Measurements from ENCODE around the gene FSCN2. TPM values are rescaled to one million over a fixed set of nuclear protein-coding genes. Genes with fewer than 3 reads are reported as not detected.

The FSCN2 gene
- total RNA-seq, 2 experiments from 2014 or later, result 1.6 to 6.7 TPM

GRCh38 chr17:81553018-81553615 is 24.9 kb downstream of the FSCN2 start:
- peak; percentile 94 for DNase-seq (ENCODE audit: low spot score)
- Histone ChIP-seq H3K4me1 (ENCODE audit: insufficient read depth, low read length, poor library complexity, severe bottlenecking) (peaks cover 30% of the 10 kb centered on the region), H4K20me1 (ENCODE audit: insufficient read depth, low read length) (no peaks in the 10 kb centered on the region), H2AFZ (ENCODE audit: low read length) (peak overlapping the region; percentile 85; the same call in 1 of the 2 replicates), H3K9me3 (ENCODE audit: low read length) (no peaks in the 10 kb centered on the region), H3K9me2 (ENCODE audit: insufficient read depth, low read length) (no peaks in the 10 kb centered on the region), H3K4me2 (ENCODE audit: low read length) (peak overlapping the region; percentile 88), H3K79me2 (ENCODE audit: insufficient read depth, low read depth, low read length) (peaks cover 9% of the 10 kb centered on the region; the same call in 1 of the 2 replicates), H3K4me3 (ENCODE audit: low read depth, low read length, poor library complexity, severe bottlenecking) (peak overlapping the region; percentile 88), H3K36me3 (ENCODE audit: insufficient read depth, low read length) (peaks cover 49% of the 10 kb centered on the region), H3K27ac (ENCODE audit: low read depth, low read length, poor library complexity, severe bottlenecking) (peak overlapping the region; percentile 80)
- TF ChIP-seq EZH2phosphoT487 (IDR thresholded peaks at IDR 0.05; ENCODE audit: borderline replicate concordance, low read depth, low read length), result no peak
- peak; percentile 59 for TF ChIP-seq CTCF (conservative IDR thresholded peaks at IDR 0.05; ENCODE audit: low read length)
- intact Hi-C loops (cut with micrococcal nuclease; ENCODE audit: unreplicated experiment), result loop anchor here (2.0 to 5.0 kb wide), 5 partner anchors 48 to 300 kb away; partner anchors contain the start of genes NPLOC4 and TSPAN10
- BruUV-seq (replicated peaks), result no TSS peak
- POLR2A ChIA-PET, result interaction anchor here (0.7 to 2.7 kb wide), 5 partner anchors 9 to 158 kb away, joined by 4 to 15 read pairs (median 5); partner anchors contain the start of gene BAHCC1
- CTCF ChIA-PET (ENCODE audit: unreplicated experiment), result no interaction called here

DNA sequence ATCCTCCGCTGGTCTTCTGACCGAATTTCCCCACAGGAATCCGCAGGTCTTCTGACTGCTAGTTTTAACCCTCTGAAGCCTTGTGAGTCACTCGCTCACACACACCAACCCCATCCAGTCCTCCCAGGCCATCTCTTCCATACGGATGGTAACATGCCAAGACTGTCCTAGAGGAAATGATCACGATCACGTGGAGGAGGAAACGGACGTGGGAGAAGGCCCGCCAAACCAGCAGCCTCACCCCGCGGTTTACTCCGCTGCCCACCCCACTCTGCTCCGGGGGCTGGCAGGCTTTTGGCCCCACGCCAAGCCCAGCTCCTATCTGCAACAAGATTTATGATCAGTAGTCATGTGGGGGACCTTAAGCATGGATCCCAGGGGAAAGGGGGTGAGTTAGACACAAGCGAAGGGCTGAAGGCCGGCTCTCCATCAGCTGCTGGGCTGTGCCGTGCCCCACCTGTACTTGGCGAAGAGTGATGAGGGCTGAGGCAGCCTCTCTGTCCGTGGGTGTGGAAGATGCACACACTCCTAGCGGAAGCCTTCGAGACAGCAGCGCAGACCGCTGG is 25.5 kb downstream of the FSCN2 start:
- no peak for TF ChIP-seq EZH2phosphoT487 (IDR thresholded peaks at IDR 0.05; ENCODE audit: borderline replicate concordance, low read depth, low read length)
- TF ChIP-seq CTCF (conservative IDR thresholded peaks at IDR 0.05; ENCODE audit: low read length), result no peak
- peaks cover 9% of the 10 kb centered on the region; the same call in 1 of the 2 replicates for H3K79me2 ChIP-seq (ENCODE audit: insufficient read depth, low read depth, low read length)
- peaks cover 30% of the 10 kb centered on the region for H3K4me1 ChIP-seq (ENCODE audit: insufficient read depth, low read length, poor library complexity, severe bottlenecking)
- intact Hi-C loops (cut with micrococcal nuclease; ENCODE audit: unreplicated experiment), result loop anchor here (2.0 to 5.0 kb wide), 5 partner anchors 47 to 301 kb away; partner anchors contain the start of genes NPLOC4 and TSPAN10
- H3K4me3 ChIP-seq (ENCODE audit: low read depth, low read length, poor library complexity, severe bottlenecking), result peak overlapping the region; percentile 88
- DNase-seq (ENCODE audit: low spot score), result no peak
- BruUV-seq (replicated peaks), result TSS peak; percentile 62
- H3K36me3 ChIP-seq (ENCODE audit: insufficient read depth, low read length), result peaks cover 50% of the 10 kb centered on the region
- no peaks in the 10 kb centered on the region for H3K9me3 ChIP-seq (ENCODE audit: low read length)
- ChIA-PET CTCF (ENCODE audit: unreplicated experiment) (no interaction called here), POLR2A (interaction anchor here (0.7 kb wide), 1 partner anchor 48 kb away, joined by 3 read pairs; no protein-coding TSS in a partner anchor)
- no peaks in the 10 kb centered on the region for H4K20me1 ChIP-seq (ENCODE audit: insufficient read depth, low read length)
- H3K9me2 ChIP-seq (ENCODE audit: insufficient read depth, low read length), result no peaks in the 10 kb centered on the region
- H3K4me2 ChIP-seq (ENCODE audit: low read length), result peak overlapping the region; percentile 88
- peak overlapping the region; percentile 80 for H3K27ac ChIP-seq (ENCODE audit: low read depth, low read length, poor library complexity, severe bottlenecking)
- peak overlapping the region; percentile 32; the same call in 1 of the 2 replicates for H2AFZ ChIP-seq (ENCODE audit: low read length)

Data from OCI-LY7 (cell line).